Fibroblast of lung (primary cell): ENCODE data around the gene PDRG1.

Experiments
- EZH2 ChIP-seq: IDR thresholded peaks from 2 replicates; pipeline ENCODE4 v1.5.1; 2012; ENCODE audit warnings: low read length, control low read depth, mild to moderate bottlenecking; ENCODE audit errors: missing control alignments
- TF ChIP-seq, protein P1 (sequence below), 2 donors: IDR thresholded peaks in 1 of 2; conservative IDR thresholded peaks in 1 of 2; 1 replicate in 1 of 2; 2 replicates in 1 of 2; pipeline ENCODE4 v1.5.1; 2011 to 2012; ENCODE audit warnings: low read length in 2 of 2, control low read depth in 1 of 2, inconsistent platforms in 1 of 2, low read depth in 1 of 2, mild to moderate bottlenecking in 1 of 2

DNA sequence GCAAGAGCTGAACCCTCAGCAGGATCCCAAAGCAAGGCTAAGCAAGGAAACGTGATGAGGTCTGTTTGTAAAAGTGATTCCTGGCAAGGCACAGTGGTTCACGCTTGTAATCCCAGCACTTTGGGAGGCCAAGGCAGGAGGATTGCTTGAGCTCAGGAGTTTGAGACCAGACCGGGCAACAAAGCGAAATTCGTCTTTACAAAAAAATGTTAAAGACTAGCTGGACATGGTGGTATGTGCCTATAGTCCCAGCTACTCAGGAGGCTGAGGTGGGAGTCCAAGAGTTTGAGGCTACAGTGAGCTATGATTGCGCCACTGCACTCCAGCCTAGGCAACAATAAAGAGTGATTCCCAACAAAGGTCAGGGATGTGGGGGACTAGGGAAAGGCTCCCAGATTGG, 12.0 kb upstream of the PDRG1 start:
- TF ChIP-seq, protein P1, sequence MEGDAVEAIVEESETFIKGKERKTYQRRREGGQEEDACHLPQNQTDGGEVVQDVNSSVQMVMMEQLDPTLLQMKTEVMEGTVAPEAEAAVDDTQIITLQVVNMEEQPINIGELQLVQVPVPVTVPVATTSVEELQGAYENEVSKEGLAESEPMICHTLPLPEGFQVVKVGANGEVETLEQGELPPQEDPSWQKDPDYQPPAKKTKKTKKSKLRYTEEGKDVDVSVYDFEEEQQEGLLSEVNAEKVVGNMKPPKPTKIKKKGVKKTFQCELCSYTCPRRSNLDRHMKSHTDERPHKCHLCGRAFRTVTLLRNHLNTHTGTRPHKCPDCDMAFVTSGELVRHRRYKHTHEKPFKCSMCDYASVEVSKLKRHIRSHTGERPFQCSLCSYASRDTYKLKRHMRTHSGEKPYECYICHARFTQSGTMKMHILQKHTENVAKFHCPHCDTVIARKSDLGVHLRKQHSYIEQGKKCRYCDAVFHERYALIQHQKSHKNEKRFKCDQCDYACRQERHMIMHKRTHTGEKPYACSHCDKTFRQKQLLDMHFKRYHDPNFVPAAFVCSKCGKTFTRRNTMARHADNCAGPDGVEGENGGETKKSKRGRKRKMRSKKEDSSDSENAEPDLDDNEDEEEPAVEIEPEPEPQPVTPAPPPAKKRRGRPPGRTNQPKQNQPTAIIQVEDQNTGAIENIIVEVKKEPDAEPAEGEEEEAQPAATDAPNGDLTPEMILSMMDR (conservative IDR thresholded peaks at IDR 0.05 in 1 of 2, IDR thresholded peaks at IDR 0.05 in 1 of 2; ENCODE audit: low read depth in 1 of 2, low read length in 2 of 2) = no peak
- TF ChIP-seq EZH2 = no peak
